Keratinocyte (primary cell): Measurements from ENCODE around the gene AARS2. TPM values are rescaled to one million over a fixed set of nuclear protein-coding genes. Genes with fewer than 3 reads are reported as not detected.

Source experiments
- DNase-seq: peaks from one replicate; pipeline ENCODE4 v3.0.0-alpha.2; 2011; ENCODE audit warnings: low read depth, missing footprints, low spot score
- FAIRE-seq: peaks from 2 replicates; lab custom pipeline; 2011; peaks lifted over from hg19 to GRCh38; lab: Jason Lieb, UNC
- H2AFZ ChIP-seq: 2 replicates; pipeline ENCODE4 v1.6.0; 2012; ENCODE audit warnings: low read length, control low read depth, inconsistent platforms; ENCODE audit not compliant: control insufficient read depth
- H3K27ac ChIP-seq: 2 replicates; pipeline ENCODE4 v1.5.1; 2011; ENCODE audit warnings: low read length; ENCODE audit not compliant: control insufficient read depth, insufficient read depth
- H3K27me3 ChIP-seq: 3 replicates; pipeline ENCODE4 v1.6.0; 2011; ENCODE audit warnings: low read length; ENCODE audit not compliant: control insufficient read depth, insufficient read depth; ENCODE audit errors: extremely low read depth
- H3K36me3 ChIP-seq, 2 experiments: 2 replicates in 1 of 2; 3 replicates in 1 of 2; pipeline ENCODE4 v1.5.1; 2011; ENCODE audit warnings: low read length in 2 of 2, mild to moderate bottlenecking in 1 of 2; ENCODE audit not compliant: control insufficient read depth in 2 of 2, insufficient read depth in 2 of 2; ENCODE audit errors: extremely low read depth in 1 of 2
- H3K4me1 ChIP-seq: 3 replicates; pipeline ENCODE4 v1.5.1; 2011; ENCODE audit warnings: low read length; ENCODE audit not compliant: control insufficient read depth, insufficient read depth; ENCODE audit errors: extremely low read depth
- H3K4me2 ChIP-seq: 3 replicates; pipeline ENCODE4 v1.6.0; 2011; ENCODE audit warnings: low read depth, low read length; ENCODE audit not compliant: control insufficient read depth, insufficient read depth; ENCODE audit errors: extremely low read depth
- H3K4me3 ChIP-seq, 3 experiments: fragments of 200-600 bp in 1 of 3; sonication (generic) in 1 of 3; 2 replicates in 2 of 3; 3 replicates in 1 of 3; pipeline ENCODE4 v1.5.1; 2011 to 2016; ENCODE audit warnings: low read length in 3 of 3, mild to moderate bottlenecking in 3 of 3, control low read depth in 2 of 3, inconsistent platforms in 1 of 3, low read depth in 1 of 3, mixed read lengths in 1 of 3, mixed run types in 1 of 3, moderate library complexity in 1 of 3; ENCODE audit not compliant: control insufficient read depth in 2 of 3, insufficient read depth in 2 of 3; ENCODE audit errors: extremely low read depth in 1 of 3
- H3K79me2 ChIP-seq: 2 replicates; pipeline ENCODE4 v1.6.0; 2012; ENCODE audit warnings: low read length; ENCODE audit not compliant: control insufficient read depth, insufficient read depth
- H3K9ac ChIP-seq: 3 replicates; pipeline ENCODE4 v1.6.0; 2011; ENCODE audit warnings: low read length; ENCODE audit not compliant: control insufficient read depth, insufficient read depth; ENCODE audit errors: extremely low read depth
- H3K9me1 ChIP-seq: 3 replicates; pipeline ENCODE4 v1.6.0; 2011; ENCODE audit warnings: low read length; ENCODE audit not compliant: control insufficient read depth, insufficient read depth; ENCODE audit errors: extremely low read depth
- H3K9me3 ChIP-seq: 2 replicates; pipeline ENCODE4 v1.5.1; 2012; ENCODE audit warnings: low read depth, low read length; ENCODE audit not compliant: control insufficient read depth
- H4K20me1 ChIP-seq: 3 replicates; pipeline ENCODE4 v1.6.0; 2011; ENCODE audit warnings: low read length; ENCODE audit not compliant: control insufficient read depth, insufficient read depth; ENCODE audit errors: extremely low read depth
- EZH2 ChIP-seq: IDR thresholded peaks from one replicate; pipeline ENCODE4 v1.6.1; 2012; ENCODE audit warnings: inconsistent platforms, mild to moderate bottlenecking, low read length, moderate library complexity
- dilution Hi-C: fragments of 300-500 bp; cut with MboI; formaldehyde crosslinking; loops from one replicate; pipeline ENCODE4 v1.7.0; 2020; ENCODE audit warnings: low sequenced_read_pairs; ENCODE audit not compliant: extremely low pct_ligation_motif_present
- polyA plus RNA-seq, 5 experiments: library from polyadenylated mRNA; depleted of rRNA in 3 of 5; stranded (reverse) in 3 of 5; stranded (forward) in 1 of 5; unstranded in 1 of 5; fragments of >200 nt; gene quantifications; 1 replicate in 1 of 5; 2 replicates in 3 of 5; 3 replicates in 1 of 5; pipeline versions ENCODE4 v1.2.1 to v1.2.3, GENCODE V29; 2011 to 2012; ENCODE audit warnings: missing spikeins in 2 of 5, low read depth in 1 of 5, low replicate concordance in 1 of 5
- TF ChIP-seq, protein P1 (sequence below), 3 experiments: IDR thresholded peaks in 1 of 3; conservative IDR thresholded peaks in 1 of 3; optimal IDR thresholded peaks in 1 of 3; 2 replicates in 2 of 3; 3 replicates in 1 of 3; pipeline versions ENCODE3 to v1.5.1; 2011; ENCODE audit warnings: low read length in 3 of 3, mild to moderate bottlenecking in 3 of 3, moderate library complexity in 2 of 3, control low read depth in 1 of 3, inconsistent platforms in 1 of 3; ENCODE audit not compliant: insufficient read depth in 2 of 3; ENCODE audit errors: extremely low read depth in 1 of 3

The AARS2 gene
- polyA plus RNA-seq, 1 donor (not counting 4 experiments of a cell fraction or from before 2014, with no cell fraction given), result 5.8 TPM

DNA sequence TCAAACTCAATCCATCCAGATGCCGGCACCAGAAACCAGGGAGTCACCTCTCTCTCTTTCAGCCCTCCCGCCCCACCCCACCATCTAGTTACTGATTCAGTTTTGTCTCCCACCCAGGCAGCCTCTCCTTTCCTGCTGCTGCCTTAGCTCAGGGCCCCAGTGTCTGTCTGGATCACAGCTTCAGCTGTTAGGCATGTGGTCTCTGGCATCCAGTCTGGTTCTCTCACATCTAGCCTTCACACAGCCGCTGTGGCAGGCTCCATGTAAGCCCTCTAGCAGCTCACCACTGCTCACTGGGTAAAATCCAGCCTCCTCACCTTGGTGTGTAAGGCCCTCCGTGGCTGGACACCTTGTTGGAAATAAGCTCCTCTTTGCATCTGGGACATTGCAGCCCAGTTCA is 21.3 kb downstream of the AARS2 start:
- dilution Hi-C loops, result no loop called here
- Histone ChIP-seq H3K4me2 (no peak overlapping the region), H3K9ac (no peak overlapping the region), H2AFZ (no peak overlapping the region), H3K9me1 (no peaks in the 10 kb centered on the region), H3K36me3 (no peaks in the 10 kb centered on the region), H3K9me3 (no peaks in the 10 kb centered on the region), H3K27ac (no peak overlapping the region), H3K4me1 (no peaks in the 10 kb centered on the region), H3K27me3 (peaks cover 54% of the 10 kb centered on the region), H4K20me1 (peaks cover 3% of the 10 kb centered on the region), H3K4me3 (no peak overlapping the region), H3K79me2 (no peaks in the 10 kb centered on the region)
- TF ChIP-seq, protein P1, sequence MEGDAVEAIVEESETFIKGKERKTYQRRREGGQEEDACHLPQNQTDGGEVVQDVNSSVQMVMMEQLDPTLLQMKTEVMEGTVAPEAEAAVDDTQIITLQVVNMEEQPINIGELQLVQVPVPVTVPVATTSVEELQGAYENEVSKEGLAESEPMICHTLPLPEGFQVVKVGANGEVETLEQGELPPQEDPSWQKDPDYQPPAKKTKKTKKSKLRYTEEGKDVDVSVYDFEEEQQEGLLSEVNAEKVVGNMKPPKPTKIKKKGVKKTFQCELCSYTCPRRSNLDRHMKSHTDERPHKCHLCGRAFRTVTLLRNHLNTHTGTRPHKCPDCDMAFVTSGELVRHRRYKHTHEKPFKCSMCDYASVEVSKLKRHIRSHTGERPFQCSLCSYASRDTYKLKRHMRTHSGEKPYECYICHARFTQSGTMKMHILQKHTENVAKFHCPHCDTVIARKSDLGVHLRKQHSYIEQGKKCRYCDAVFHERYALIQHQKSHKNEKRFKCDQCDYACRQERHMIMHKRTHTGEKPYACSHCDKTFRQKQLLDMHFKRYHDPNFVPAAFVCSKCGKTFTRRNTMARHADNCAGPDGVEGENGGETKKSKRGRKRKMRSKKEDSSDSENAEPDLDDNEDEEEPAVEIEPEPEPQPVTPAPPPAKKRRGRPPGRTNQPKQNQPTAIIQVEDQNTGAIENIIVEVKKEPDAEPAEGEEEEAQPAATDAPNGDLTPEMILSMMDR (optimal IDR thresholded peaks at IDR 0.05 in 1 of 3, IDR thresholded peaks at IDR 0.05 in 1 of 3, conservative IDR thresholded peaks at IDR 0.05 in 1 of 3; ENCODE audit: extremely low read depth in 1 of 3, insufficient read depth in 2 of 3, low read length in 3 of 3), result no peak
- no peak for TF ChIP-seq EZH2
- DNase-seq, result no peak
- no peak for FAIRE-seq

DNA sequence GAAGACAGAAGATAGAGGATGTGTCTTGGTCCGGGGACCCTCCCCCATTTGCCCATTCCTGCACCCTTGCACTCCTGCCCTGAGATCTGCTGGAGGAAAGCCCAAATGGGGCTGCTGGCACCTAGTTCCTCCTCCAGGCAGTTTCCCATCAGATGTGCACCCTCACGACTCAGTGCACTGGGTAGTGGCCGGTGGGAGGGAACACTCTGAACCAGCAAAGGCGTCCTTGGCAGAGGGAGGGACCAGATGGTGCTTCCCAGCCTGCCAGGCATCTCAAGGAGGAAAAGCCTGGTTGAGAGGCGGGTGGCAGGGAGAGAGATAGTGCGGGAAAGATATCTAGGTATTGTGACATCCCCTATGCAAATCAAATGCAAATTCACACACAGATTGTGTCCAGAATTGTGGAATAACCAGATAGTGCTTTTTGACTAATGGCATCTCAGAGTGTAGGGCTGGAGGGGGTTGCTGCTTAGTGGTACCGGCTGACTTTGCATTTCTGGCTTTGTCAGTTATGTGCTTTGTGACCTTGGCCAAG is 23.4 kb downstream of the AARS2 start:
- H3K4me3 ChIP-seq, result no peak overlapping the region
- no peaks in the 10 kb centered on the region for H3K36me3 ChIP-seq
- FAIRE-seq (no peak), DNase-seq (no peak)
- no peak overlapping the region for H2AFZ ChIP-seq
- no peak overlapping the region for H3K27ac ChIP-seq
- no peaks in the 10 kb centered on the region for H4K20me1 ChIP-seq
- no peak overlapping the region for H3K9ac ChIP-seq
- no peaks in the 10 kb centered on the region for H3K4me1 ChIP-seq
- H3K27me3 ChIP-seq, result peaks cover 39% of the 10 kb centered on the region
- TF ChIP-seq, protein P1 (optimal IDR thresholded peaks at IDR 0.05 in 1 of 3, IDR thresholded peaks at IDR 0.05 in 1 of 3, conservative IDR thresholded peaks at IDR 0.05 in 1 of 3; ENCODE audit: extremely low read depth in 1 of 3, insufficient read depth in 2 of 3, low read length in 3 of 3), result no peak
- no peak for TF ChIP-seq EZH2
- H3K79me2 ChIP-seq, result no peaks in the 10 kb centered on the region
- no peaks in the 10 kb centered on the region for H3K9me1 ChIP-seq
- no peaks in the 10 kb centered on the region for H3K9me3 ChIP-seq
- H3K4me2 ChIP-seq, result no peak overlapping the region
- dilution Hi-C loops, result no loop called here
